OCI-LY7 (cell line): ENCODE measurements around the gene CCDC192. TPM values are rescaled to one million over a fixed set of nuclear protein-coding genes. Genes with fewer than 3 reads are reported as not detected.

Experiments
- BruUV-seq: library from RNA; stranded (reverse); fragments of 400-500 nt; replicated peaks from 2 replicates; lab custom pipeline; 2021; lab: Mats Ljungman, UMichigan
- CTCF ChIA-PET: fragments of 300-600 bp; sonication (Branson Sonifier 250); formaldehyde crosslinking; loops from one replicate; lab custom pipeline; 2022; ENCODE audit warnings: antibody characterized with exemption; ENCODE audit not compliant: unreplicated experiment; lab: Charles Lee
- POLR2A ChIA-PET: fragments of 300-600 bp; sonication (Branson Sonifier 250); formaldehyde crosslinking; loops from one replicate; lab custom pipeline; 2022; ENCODE audit warnings: antibody characterized with exemption; lab: Charles Lee
- DNase-seq: peaks from one replicate; pipeline ENCODE4 v3.0.0-alpha.2; 2015; ENCODE audit warnings: low spot score
- H2AFZ ChIP-seq: fragments of 200-600 bp; sonication (generic), shearing (Covaris generic); 2 replicates; pipeline ENCODE4 v1.6.1; 2014; ENCODE audit warnings: mild to moderate bottlenecking, antibody characterized with exemption, low read length, moderate library complexity
- H3K27ac ChIP-seq: fragments of 200-600 bp; sonication (generic); 2 replicates; pipeline ENCODE4 v1.5.1; 2014; ENCODE audit warnings: mixed run types, low read depth, mild to moderate bottlenecking, moderate library complexity, low read length, inconsistent platforms; ENCODE audit not compliant: poor library complexity, severe bottlenecking
- H3K36me3 ChIP-seq: fragments of 200-600 bp; sonication (generic); 2 replicates; pipeline ENCODE4 v1.6.1; 2014; ENCODE audit warnings: mild to moderate bottlenecking, antibody characterized with exemption, low read length, moderate library complexity, mixed read lengths; ENCODE audit not compliant: insufficient read depth
- H3K4me1 ChIP-seq: fragments of 200-600 bp; sonication (generic); 2 replicates; pipeline ENCODE4 v1.5.1; 2014; ENCODE audit warnings: mild to moderate bottlenecking, low read length; ENCODE audit not compliant: insufficient read depth, poor library complexity, severe bottlenecking
- H3K4me2 ChIP-seq: fragments of 200-600 bp; sonication (generic); 2 replicates; pipeline ENCODE4 v1.6.1; 2014; ENCODE audit warnings: mild to moderate bottlenecking, low read length
- H3K4me3 ChIP-seq: fragments of 200-600 bp; sonication (generic); 2 replicates; pipeline ENCODE4 v1.5.1; 2014; ENCODE audit warnings: mild to moderate bottlenecking, low read depth, low read length; ENCODE audit not compliant: poor library complexity, severe bottlenecking
- H3K79me2 ChIP-seq: fragments of 200-600 bp; sonication (generic); 2 replicates; pipeline ENCODE4 v1.6.1; 2016; ENCODE audit warnings: low read depth, mild to moderate bottlenecking, low read length, moderate library complexity, mixed read lengths; ENCODE audit not compliant: insufficient read depth
- H3K9me2 ChIP-seq: fragments of 200-600 bp; sonication (generic); 2 replicates; pipeline ENCODE4 v1.6.1; 2016; ENCODE audit warnings: mild to moderate bottlenecking, low read length, mixed read lengths; ENCODE audit not compliant: insufficient read depth
- H3K9me3 ChIP-seq: fragments of 200-600 bp; sonication (generic); 2 replicates; pipeline ENCODE4 v1.6.1; 2014; ENCODE audit warnings: mild to moderate bottlenecking, mixed run types, low read length, mixed read lengths
- H4K20me1 ChIP-seq: fragments of 200-600 bp; sonication (generic); 2 replicates; pipeline ENCODE4 v1.6.1; 2014; ENCODE audit warnings: mild to moderate bottlenecking, antibody characterized with exemption, low read length, moderate library complexity, mixed read lengths; ENCODE audit not compliant: insufficient read depth
- EZH2phosphoT487 ChIP-seq: fragments of 200-600 bp; sonication (generic); IDR thresholded peaks from 2 replicates; pipeline ENCODE4 v1.6.1; 2018; ENCODE audit warnings: low read depth, borderline replicate concordance, mild to moderate bottlenecking, mixed run types, antibody characterized with exemption, low read length, moderate library complexity, mixed read lengths
- intact Hi-C: fragments of 100-400 bp; cut with micrococcal nuclease; formaldehyde crosslinking; loops from one replicate; pipeline ENCODE4 v1.10.0; 2022; ENCODE audit not compliant: unreplicated experiment
- total RNA-seq, 2 experiments: library from RNA; depleted of rRNA in 1 of 2; stranded (reverse); fragments of >200 nt in 1 of 2; shearing (Covaris generic) in 1 of 2; gene quantifications; 2 replicates each; pipeline ENCODE4 v1.2.3, GENCODE V29; 2014 to 2022
- TF ChIP-seq, protein P1 (sequence below): fragments of 200-600 bp; sonication (generic); conservative IDR thresholded peaks from 2 replicates; pipeline ENCODE4 v1.5.1; 2014; ENCODE audit warnings: mild to moderate bottlenecking, antibody characterized with exemption, low read length, moderate library complexity, mixed read lengths

The CCDC192 gene
- total RNA-seq, 2 experiments from 2014 or later: not detected

DNA sequence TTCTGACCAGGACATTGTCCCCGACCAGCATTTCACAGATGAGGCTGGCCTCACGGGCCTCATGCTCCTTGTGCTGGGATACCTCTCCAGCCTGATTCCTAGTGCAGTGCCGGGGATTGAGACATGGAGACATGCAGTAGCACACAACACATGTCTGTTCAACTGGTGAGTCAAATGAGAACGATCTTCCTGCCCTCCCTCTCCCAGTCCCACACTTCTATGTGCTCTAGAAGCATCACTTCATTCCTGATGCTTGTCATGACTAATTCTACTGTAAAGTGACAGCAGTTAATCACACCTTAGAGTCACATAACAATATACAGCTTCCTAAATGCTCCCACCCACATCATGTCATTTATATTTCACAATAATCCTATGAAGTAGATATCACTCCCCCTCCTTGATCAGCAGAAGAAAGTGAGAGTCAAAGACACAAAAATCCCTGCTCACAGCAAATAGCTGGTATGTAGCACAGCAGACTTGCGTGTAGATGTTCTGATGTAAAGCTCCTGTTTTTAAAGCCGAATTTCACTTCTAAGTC lies 101.8 kb downstream of the CCDC192 start:
- H2AFZ ChIP-seq: no peak overlapping the region
- no peak overlapping the region for H3K4me3 ChIP-seq
- no peak for DNase-seq
- H3K9me2 ChIP-seq: no peaks in the 10 kb centered on the region
- TF ChIP-seq EZH2phosphoT487: no peak
- TF ChIP-seq, protein P1, sequence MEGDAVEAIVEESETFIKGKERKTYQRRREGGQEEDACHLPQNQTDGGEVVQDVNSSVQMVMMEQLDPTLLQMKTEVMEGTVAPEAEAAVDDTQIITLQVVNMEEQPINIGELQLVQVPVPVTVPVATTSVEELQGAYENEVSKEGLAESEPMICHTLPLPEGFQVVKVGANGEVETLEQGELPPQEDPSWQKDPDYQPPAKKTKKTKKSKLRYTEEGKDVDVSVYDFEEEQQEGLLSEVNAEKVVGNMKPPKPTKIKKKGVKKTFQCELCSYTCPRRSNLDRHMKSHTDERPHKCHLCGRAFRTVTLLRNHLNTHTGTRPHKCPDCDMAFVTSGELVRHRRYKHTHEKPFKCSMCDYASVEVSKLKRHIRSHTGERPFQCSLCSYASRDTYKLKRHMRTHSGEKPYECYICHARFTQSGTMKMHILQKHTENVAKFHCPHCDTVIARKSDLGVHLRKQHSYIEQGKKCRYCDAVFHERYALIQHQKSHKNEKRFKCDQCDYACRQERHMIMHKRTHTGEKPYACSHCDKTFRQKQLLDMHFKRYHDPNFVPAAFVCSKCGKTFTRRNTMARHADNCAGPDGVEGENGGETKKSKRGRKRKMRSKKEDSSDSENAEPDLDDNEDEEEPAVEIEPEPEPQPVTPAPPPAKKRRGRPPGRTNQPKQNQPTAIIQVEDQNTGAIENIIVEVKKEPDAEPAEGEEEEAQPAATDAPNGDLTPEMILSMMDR: no peak
- no peaks in the 10 kb centered on the region for H3K79me2 ChIP-seq
- no peaks in the 10 kb centered on the region for H4K20me1 ChIP-seq
- ChIA-PET CTCF (no interaction called here), POLR2A (no interaction called here)
- no peaks in the 10 kb centered on the region for H3K36me3 ChIP-seq
- no peak overlapping the region for H3K27ac ChIP-seq
- H3K4me1 ChIP-seq: no peaks in the 10 kb centered on the region
- H3K9me3 ChIP-seq: no peaks in the 10 kb centered on the region
- intact Hi-C loops: no loop called here
- BruUV-seq: no TSS peak
- H3K4me2 ChIP-seq: no peak overlapping the region

DNA sequence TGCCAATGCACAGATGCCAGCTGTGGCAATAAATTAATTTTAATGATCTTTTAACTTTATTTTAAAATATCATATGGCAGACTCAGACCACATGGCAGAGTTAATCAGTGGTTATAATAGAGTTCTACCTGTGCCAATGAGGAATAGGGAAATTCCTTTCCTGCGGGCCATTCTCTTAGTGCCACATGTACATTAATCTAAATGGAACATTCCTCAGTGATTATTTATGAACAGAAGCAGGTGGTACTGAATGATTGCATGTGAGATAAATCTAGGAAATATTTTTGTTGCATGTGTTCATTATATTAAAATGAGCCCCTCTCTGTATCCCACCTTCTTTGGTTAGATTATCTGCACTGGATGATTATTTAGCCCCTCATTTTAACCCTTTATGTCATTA lies 102.3 kb downstream of the CCDC192 start:
- TF ChIP-seq EZH2phosphoT487: no peak
- TF ChIP-seq, protein P1: no peak
- no peaks in the 10 kb centered on the region for H4K20me1 ChIP-seq
- H3K79me2 ChIP-seq: no peaks in the 10 kb centered on the region
- no peak overlapping the region for H3K4me3 ChIP-seq
- no peaks in the 10 kb centered on the region for H3K9me3 ChIP-seq
- DNase-seq: no peak
- H3K9me2 ChIP-seq: no peaks in the 10 kb centered on the region
- no peaks in the 10 kb centered on the region for H3K4me1 ChIP-seq
- no peak overlapping the region for H2AFZ ChIP-seq
- intact Hi-C loops: no loop called here
- no peak overlapping the region for H3K4me2 ChIP-seq
- H3K27ac ChIP-seq: no peak overlapping the region
- BruUV-seq: no TSS peak
- ChIA-PET POLR2A (no interaction called here), CTCF (no interaction called here)
- H3K36me3 ChIP-seq: no peaks in the 10 kb centered on the region

DNA sequence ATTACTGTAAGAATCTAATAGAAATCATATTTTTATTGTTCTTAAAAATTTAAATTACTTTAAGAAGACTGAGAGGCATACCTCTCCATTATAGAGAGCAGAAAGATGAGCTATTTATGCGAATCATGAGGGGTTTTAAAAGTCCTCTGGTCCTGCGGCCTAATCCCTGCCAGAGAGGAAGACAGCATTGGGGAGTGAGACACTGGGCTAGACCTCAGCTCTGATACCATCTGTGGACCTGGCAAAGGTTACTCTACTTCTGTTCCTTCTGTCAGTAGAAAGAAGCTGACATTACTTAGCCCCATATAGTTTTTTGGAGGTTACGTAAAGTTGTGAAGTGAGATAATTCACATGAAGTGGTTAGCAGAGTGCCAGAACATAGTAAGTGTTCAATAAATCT lies 103.6 kb downstream of the CCDC192 start:
- intact Hi-C loops: no loop called here
- POLR2A ChIA-PET: interaction anchor here (0.6 to 1.7 kb wide), 5 partner anchors 9 to 420 kb away, joined by 3 to 5 read pairs (median 3); no protein-coding TSS in a partner anchor
- Histone ChIP-seq H3K9me2 (no peaks in the 10 kb centered on the region), H3K36me3 (no peaks in the 10 kb centered on the region), H4K20me1 (no peaks in the 10 kb centered on the region), H3K79me2 (no peaks in the 10 kb centered on the region), H3K4me3 (no peak overlapping the region), H3K9me3 (no peaks in the 10 kb centered on the region), H3K27ac (no peak overlapping the region), H2AFZ (no peak overlapping the region), H3K4me1 (no peaks in the 10 kb centered on the region), H3K4me2 (no peak overlapping the region)
- no TSS peak for BruUV-seq
- CTCF ChIA-PET: no interaction called here
- DNase-seq: no peak
- TF ChIP-seq EZH2phosphoT487: no peak
- TF ChIP-seq, protein P1: no peak
